ENCODE data around the gene AMPD3.
A peak's percentile ranks its signal among the peaks of the same experiment; 100 is the strongest.

AMPD3 gene

GRCh38 chr11:10438458-10438857 lies 16.6 kb upstream of the AMPD3 start:
- no peak for DNase-seq (ENCODE audit: low spot score)
- TF ChIP-seq CTCF (IDR thresholded peaks at IDR 0.05; ENCODE audit: extremely low read depth, missing control alignments): no peak

- DNase-seq (ENCODE audit: low spot score): no peak
- TF ChIP-seq CTCF (IDR thresholded peaks at IDR 0.05; ENCODE audit: extremely low read depth, missing control alignments): no peak
Measured at GRCh38 chr11:10439351-10439750, 15.7 kb upstream of the AMPD3 start.

GRCh38 chr11:10439924-10440323 lies 15.1 kb upstream of the AMPD3 start:
- no peak for TF ChIP-seq CTCF (IDR thresholded peaks at IDR 0.05; ENCODE audit: extremely low read depth, missing control alignments)
- DNase-seq (ENCODE audit: low spot score): no peak

- no peak for TF ChIP-seq CTCF (IDR thresholded peaks at IDR 0.05; ENCODE audit: extremely low read depth, missing control alignments)
Measured at GRCh38 chr11:10440401-10440800, 14.7 kb upstream of the AMPD3 start.

GRCh38 chr11:10441091-10441490 lies 14.0 kb upstream of the AMPD3 start:
- no peak for DNase-seq (ENCODE audit: low spot score)
- TF ChIP-seq CTCF (IDR thresholded peaks at IDR 0.05; ENCODE audit: extremely low read depth, missing control alignments): no peak

More at GRCh38 chr11:10440401-10440800, 14.7 kb upstream of the AMPD3 start:
- no peak for DNase-seq (ENCODE audit: low spot score)

GRCh38 chr11:10441652-10442503 lies 13.2 kb upstream of the AMPD3 start:
- DNase-seq (ENCODE audit: low spot score): peak; percentile 69
- TF ChIP-seq CTCF (IDR thresholded peaks at IDR 0.05; ENCODE audit: extremely low read depth, missing control alignments): no peak

- no peak for TF ChIP-seq CTCF (IDR thresholded peaks at IDR 0.05; ENCODE audit: extremely low read depth, missing control alignments)
- DNase-seq (ENCODE audit: low spot score): no peak
Measured at GRCh38 chr11:10443152-10443551, 11.9 kb upstream of the AMPD3 start.

All from GM20000 (cell line).